Bronchial epithelial cell (primary cell): Measurements from ENCODE around the gene PDF. TPM values are rescaled to one million over a fixed set of nuclear protein-coding genes. Genes with fewer than 3 reads are reported as not detected.

Experiments used
- DNase-seq: peaks from one replicate; pipeline ENCODE4 v3.0.0-alpha.2; 2010; ENCODE audit warnings: low read depth
- FAIRE-seq: peaks from 2 replicates; lab custom pipeline; 2011; peaks lifted over from hg19 to GRCh38; lab: Jason Lieb, UNC
- H3K27me3 ChIP-seq: 2 replicates; pipeline ENCODE4 v1.5.1; 2011; ENCODE audit warnings: low read length; ENCODE audit not compliant: control insufficient read depth, insufficient read depth
- H3K36me3 ChIP-seq: 2 replicates; pipeline ENCODE4 v1.5.1; 2011; ENCODE audit warnings: low read length; ENCODE audit not compliant: control insufficient read depth, insufficient read depth
- H3K4me3 ChIP-seq: 2 replicates; pipeline ENCODE4 v1.5.1; 2011; ENCODE audit warnings: mild to moderate bottlenecking, low read depth, low read length, control low read depth
- CTCF ChIP-seq: IDR thresholded peaks from 2 replicates; pipeline ENCODE4 v1.5.1; 2011; ENCODE audit warnings: mild to moderate bottlenecking, moderate library complexity, low read length, control low read depth, inconsistent platforms; ENCODE audit not compliant: insufficient read depth, severe bottlenecking
- total RNA-seq: library from RNA; depleted of rRNA; stranded (reverse); fragments of >200 nt; gene quantifications from 2 replicates; pipeline ENCODE4 v1.2.1, GENCODE V29; 2014

PDF gene
- total RNA-seq, 1 donor from 2014 or later: 31.3 TPM

GRCh38 chr16:69371564-69371963 lies 41.2 kb upstream of the PDF start:
- Histone ChIP-seq H3K36me3 (peaks cover 10% of the 10 kb centered on the region), H3K27me3 (no peaks in the 10 kb centered on the region), H3K4me3 (no peak overlapping the region)
- no peak for DNase-seq
- no peak for FAIRE-seq
- TF ChIP-seq CTCF: no peak

GRCh38 chr16:69368866-69369265 lies 38.5 kb upstream of the PDF start:
- FAIRE-seq: no peak
- Histone ChIP-seq H3K4me3 (no peak overlapping the region), H3K27me3 (no peaks in the 10 kb centered on the region), H3K36me3 (peaks cover 12% of the 10 kb centered on the region)
- TF ChIP-seq CTCF: no peak
- no peak for DNase-seq

GRCh38 chr16:69367980-69368379 lies 37.6 kb upstream of the PDF start:
- Histone ChIP-seq H3K4me3 (no peak overlapping the region), H3K36me3 (peaks cover 11% of the 10 kb centered on the region), H3K27me3 (no peaks in the 10 kb centered on the region)
- no peak for FAIRE-seq
- no peak for TF ChIP-seq CTCF
- DNase-seq: peak; percentile 21

- Histone ChIP-seq H3K36me3 (peaks cover 11% of the 10 kb centered on the region), H3K4me3 (no peak overlapping the region), H3K27me3 (no peaks in the 10 kb centered on the region)
- no peak for DNase-seq
- no peak for TF ChIP-seq CTCF
- no peak for FAIRE-seq
Observed at GRCh38 chr16:69366431-69366830, 36.0 kb upstream of the PDF start.

- no peak overlapping the region for H3K4me3 ChIP-seq
- DNase-seq (no peak), FAIRE-seq (no peak)
- peaks cover 12% of the 10 kb centered on the region for H3K36me3 ChIP-seq
- TF ChIP-seq CTCF: no peak
- no peaks in the 10 kb centered on the region for H3K27me3 ChIP-seq
Observed at GRCh38 chr16:69365901-69366300, 35.5 kb upstream of the PDF start.

- DNase-seq (no peak), FAIRE-seq (no peak)
- Histone ChIP-seq H3K27me3 (no peaks in the 10 kb centered on the region), H3K36me3 (peaks cover 10% of the 10 kb centered on the region), H3K4me3 (no peak overlapping the region)
- no peak for TF ChIP-seq CTCF
Observed at GRCh38 chr16:69364088-69364487, 33.7 kb upstream of the PDF start.
